ENCODE results near the gene KSR2.
"Not testable (repeated sequence)": the region's sequence is repeated elsewhere in the genome, so short reads cannot be mapped to it uniquely, and the experiment has no call there.

Gene KSR2

DNA sequence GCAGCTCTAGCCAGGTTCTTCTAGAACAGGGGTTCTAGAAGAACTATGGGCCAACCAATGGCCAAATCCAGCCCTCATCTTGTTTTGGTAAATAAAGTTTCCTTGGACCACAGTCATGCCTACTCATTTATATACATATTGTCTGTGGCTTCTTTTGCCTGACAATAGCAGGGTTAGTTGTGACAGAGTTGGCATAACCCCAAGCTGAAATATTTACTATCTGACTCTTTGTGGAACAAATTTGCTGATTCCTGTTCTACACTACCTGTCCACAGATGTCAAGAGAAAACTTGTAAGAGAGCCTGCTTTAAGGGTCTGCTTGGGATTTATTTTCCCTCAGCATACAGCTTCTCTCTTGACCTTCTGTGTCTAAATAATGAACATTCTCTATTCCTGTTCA lies 289.0 kb downstream of the KSR2 start:
- peak; percentile 56 for DNase-seq

DNA sequence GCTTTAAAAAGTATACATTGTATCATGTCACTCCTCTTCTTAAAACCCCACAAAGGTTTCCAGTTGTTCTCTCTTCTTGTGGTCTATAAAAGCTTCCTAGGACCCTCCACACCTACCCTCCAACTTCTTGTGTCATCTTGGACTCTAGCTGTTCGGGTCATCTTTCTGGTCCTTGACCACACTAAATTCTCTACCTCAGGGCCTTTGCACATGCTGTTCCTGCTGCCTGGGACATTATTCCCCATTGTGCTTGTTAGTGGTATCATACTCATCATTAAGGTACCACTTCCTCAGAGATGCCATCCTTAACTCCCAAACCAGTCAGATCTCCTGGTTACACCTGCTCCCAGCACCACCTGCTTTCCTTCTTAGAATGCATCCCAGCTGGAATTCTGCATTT lies 294.0 kb downstream of the KSR2 start:
- DNase-seq, result no peak

DNA sequence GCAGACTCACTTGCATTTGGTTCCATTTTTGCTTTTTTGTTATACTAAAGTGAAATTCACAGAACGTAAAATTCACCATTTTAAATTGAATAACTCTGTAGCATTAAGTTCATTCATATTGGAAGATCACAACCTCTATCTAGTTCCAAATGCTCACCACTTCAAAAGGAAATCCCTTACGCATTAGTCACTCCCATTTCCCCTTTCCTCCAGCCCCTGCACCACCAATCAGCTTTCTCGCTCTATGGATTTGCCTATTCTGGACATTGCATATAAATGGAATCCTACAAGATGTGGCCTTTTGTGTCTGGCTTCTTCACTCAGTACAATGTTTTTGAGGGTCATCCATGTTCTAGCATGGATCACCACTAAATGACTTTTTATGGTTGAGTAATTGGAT lies 294.5 kb downstream of the KSR2 start:
- DNase-seq, result peak; percentile 71

DNA sequence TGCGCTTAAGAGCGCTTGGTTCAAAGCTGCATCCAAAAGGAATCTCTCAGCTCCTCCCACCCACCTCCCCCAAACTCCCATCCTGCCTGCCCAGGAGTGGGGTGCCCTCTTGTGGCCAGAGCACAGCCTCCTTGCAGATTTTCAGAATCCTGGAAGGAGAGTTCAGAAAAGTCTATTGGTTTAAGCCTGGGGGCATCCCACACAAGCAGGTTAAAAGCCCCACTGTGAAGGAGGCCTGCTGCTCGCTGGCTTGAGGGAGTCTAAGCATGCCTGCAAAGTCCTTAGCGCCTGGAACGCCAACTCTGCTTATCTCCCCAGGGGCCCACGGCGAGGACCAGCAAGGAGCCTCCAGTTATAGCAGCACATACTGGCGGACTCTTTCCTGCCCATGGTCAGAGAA lies 297.1 kb downstream of the KSR2 start:
- peak; percentile 58 for DNase-seq

DNA sequence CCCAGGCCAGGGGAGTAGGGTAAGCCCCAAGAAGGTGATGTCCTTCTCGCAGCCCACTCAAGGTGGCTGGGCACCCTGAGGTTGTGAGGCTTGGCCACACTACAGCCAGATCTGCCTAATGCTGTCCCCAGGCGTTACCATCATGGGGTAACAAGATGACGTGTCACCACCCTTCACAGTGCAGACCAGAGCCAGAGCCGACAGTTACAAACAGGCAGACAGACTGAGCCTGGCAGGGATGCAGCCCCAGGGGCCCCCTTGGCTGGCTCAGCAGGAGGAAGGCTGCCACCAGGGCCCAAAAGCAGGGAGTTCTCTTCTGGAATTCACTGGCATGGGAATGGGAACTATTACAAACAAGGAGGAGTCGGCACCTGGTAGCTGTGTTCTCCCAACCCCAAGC lies 304.6 kb downstream of the KSR2 start:
- no peak for DNase-seq

DNA sequence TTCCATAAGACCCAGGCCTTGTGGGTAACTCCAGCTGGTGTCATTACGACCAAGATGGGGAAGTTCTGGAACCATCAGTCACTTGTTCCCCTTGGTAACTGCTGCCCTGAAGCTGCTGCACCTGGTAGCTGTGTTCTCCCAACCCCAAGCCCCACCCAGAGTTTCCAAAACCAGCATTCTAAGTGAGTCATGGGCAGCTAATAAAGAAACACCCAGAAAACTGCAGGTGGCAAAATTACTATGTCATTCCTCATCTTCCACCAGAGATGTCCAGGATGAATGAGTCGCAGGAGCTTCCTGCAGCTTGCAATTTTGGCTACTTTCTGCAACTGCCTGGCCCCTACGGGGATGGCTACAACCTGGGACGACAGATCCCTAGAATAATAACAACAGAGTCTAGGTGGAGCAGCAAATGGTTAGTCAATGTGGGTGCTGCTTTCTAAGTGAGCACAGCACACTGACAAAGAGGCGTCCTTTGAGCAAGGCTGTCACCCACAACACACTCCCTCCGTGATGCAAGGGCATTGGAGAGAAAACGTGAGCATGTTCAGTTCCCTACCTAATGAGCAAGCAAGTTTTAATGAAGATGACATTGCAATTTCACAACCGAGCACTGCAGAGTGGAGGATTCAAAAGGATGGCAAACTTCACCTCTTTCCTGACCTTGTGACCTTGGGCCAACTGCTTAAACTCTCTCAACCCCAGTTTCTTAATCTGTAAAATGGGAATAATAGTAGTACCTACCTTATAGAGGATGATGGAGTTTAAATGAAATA lies 306.0 kb downstream of the KSR2 start:
- peak; percentile 71 for DNase-seq

DNA sequence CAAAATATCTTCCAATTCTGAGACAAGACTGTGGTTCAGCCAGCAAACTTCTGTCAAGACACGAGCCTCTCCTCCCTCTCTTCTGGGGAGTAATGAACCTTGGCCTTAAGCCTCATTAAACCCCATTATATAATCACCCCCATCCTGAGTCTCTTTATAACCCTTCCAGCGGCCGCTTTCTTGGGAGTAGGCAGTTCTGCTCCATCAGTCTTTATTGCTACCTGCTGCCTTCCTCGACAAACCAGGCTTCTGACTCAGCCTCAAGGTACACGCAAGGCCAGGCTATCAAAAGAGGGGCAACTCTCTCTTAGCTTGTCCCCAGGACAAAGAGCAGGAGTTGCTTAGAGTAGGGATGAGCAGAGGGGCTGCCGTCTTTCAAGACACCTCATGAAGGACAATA lies 306.6 kb downstream of the KSR2 start:
- DNase-seq, result no peak

DNA sequence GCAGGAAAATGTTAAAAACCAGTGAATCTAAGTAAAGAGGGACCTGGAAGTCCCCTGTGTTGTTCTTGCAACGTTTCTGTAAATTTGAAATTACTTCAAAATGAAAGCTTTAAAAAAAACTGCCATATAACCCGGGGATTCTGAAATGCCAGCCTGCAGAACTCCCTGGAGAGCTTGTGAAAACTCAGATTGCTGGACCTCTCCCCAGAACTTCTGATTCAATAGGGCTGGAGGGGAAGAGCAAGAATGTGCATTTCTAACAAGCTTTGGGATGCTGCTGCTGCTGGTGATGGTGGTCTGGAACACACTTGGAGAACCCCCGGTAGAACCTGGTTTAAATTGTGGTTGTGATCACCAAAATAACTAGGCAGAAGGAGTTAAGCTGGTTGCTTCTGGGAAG lies 307.3 kb downstream of the KSR2 start:
- no peak for DNase-seq

DNA sequence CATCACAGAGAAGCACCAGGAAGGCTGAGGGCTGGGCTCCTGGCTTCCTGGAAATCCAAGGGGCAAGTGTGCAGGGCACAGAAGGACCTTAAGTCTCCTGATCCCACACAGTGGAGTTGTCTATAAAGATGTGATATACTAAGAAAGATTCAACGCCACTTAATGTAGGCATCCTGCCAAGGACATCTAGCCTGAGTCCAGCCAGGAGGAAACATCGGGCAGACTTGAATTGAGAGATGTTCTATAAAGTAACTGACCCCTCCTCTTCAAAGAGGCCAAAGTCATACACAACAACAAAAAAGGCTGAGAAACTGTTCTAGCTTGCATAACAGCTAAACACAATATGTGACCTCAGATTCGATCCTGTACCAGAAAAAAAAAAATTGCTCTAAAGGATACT lies 307.9 kb downstream of the KSR2 start:
- DNase-seq, result no peak

DNA sequence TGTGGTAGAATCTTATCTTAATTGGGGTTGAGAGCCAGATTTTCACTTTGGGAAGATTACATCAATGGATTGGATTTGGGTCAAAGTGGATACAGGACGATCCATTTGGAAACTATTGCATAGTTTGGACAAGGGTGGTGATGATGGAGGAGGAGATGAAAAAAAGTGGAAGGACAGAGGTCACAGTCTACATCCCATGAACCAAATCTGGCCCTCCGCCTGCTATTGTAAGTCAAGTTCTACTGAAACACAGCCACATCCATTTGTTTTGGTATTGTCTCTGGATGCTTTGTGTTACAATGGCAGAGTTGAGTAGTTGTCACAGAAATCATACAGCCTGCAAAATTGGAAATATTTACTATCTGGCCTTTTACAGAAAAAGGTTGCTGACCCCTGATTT lies 310.6 kb downstream of the KSR2 start:
- DNase-seq, result no peak

DNA sequence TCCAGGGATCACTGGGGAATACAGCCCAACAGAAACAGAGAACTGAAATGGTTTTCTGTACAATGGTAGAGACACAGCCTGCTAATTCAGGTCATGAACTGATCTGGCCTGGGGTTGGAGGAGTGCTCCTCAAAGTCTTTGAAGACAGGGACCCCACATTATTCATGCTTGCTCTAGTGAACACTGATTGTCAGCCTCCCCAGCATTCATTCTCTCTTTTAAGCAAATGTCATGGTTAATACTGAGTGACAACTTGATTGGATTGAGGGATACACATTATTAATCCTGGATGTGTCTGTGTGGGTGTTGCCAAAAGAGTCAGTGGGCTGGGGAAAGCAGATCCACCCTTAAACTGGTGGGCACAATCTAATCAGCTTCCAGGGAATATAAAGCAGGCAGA lies 319.0 kb downstream of the KSR2 start:
- no peak for DNase-seq

DNA sequence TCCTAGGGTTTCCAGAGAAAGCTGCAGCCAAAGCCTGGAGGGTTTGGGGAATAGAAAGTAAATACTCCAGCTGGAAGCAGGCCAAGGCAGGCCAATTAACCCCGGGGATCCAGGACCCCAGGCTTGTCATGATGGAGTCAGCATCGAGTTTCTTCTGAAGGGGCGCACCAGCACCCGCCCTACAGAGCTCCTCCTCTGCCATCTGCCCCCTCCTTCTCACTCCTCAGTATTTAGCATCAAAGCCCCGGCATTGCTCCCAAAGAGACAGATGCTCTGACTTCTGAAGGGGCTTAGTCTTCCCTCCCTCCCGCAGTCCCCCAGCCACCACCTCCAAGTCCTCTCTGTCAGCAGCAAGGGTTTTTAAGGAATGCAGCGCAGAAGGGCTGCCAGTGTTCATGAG lies 322.3 kb downstream of the KSR2 start:
- no peak for DNase-seq

DNA sequence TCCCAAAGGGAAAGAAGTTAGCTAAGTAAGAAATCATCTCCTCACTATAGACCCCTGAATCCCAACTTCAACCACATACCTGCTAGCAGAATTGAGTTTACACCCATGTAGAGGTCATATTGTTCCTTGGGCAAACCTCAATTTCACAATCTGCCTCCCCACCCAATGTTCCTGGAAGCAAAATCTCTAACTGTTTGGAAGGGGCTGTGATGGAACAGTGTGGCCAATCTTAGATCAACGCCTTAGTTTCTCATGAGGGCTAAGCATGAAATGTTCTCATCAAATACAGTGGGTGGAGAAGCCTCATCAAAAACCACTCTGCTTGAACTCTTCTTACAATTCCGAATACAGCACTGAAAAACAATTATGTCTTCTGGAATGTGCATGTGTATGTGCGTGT lies 323.3 kb downstream of the KSR2 start:
- no peak for DNase-seq

DNA sequence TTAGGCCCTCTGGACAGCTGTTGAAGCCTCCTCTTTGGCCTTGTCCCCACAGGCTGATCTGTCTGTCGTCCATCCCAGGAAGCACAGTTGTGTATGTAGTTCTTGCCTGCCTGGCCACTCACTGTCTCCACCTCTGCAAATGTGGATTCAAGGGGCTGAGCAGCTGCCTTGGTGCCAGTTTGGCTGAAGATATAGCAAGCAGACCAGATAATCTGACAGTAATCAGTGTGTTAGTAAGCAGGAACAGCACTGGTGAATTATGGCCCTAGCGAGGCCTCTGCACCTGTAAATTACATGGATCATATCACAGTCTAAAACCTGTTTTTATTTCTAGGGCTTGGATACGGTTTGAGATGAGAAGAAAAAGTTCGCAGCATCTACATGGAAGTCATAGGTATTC lies 324.8 kb downstream of the KSR2 start:
- no peak for DNase-seq

DNA sequence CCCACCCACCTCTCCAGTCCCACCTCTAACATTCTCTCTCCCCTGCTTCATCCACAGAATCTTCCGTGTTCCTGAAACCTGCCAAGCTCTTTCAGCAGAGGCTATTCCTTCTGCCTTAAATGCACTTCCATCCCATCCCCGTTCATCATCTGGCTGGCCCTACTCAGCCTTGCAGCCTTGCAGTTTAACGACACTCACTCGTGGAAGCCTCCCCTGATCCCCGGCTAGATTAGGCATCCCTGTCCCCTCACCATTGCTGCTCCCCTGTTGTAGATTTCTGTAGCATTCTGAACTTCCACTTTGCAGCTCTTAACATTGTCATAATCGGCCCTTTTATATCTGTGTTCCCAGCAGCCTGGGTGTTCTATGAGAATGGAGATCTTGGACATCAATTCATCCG lies 326.9 kb downstream of the KSR2 start:
- DNase-seq, result no peak

DNA sequence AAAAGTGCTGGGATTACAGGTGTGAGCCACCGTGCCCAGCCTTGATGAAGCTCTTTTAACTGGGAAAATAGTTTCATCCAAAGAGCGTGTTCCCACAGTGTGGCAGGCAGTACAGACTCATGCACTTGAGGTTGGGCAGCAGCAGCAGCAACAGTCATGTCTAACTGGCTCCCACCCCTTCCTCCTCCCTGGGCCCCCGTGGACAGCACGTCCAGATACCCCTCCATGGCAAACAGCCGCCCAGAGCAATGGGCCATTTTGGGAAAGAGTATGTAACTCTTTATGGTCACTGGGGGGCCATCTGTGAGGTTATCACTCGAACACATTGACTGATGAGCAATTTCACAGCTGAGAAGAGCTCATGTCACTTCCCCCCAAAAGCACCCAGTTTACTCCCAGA lies 328.3 kb downstream of the KSR2 start:
- DNase-seq, result no peak

DNA sequence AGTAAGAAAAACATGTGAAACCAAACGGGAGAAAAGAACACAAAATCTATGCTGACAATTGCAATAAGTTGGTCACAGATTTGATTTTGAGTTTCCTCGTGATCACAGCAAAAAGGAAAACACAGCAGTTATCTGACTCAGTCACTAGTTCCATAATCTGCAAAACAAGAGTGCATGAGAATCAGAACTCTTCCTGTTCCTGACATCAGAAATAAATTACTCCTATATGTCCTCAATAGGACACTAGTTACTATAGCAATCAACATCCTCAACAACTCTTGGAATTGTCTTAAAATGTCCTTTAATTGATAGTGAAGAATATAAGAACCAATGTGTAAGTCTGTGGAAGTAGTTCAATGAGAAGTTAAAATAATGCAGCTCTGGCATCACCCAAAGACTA lies 339.3 kb downstream of the KSR2 start:
- DNase-seq, result no peak

DNA sequence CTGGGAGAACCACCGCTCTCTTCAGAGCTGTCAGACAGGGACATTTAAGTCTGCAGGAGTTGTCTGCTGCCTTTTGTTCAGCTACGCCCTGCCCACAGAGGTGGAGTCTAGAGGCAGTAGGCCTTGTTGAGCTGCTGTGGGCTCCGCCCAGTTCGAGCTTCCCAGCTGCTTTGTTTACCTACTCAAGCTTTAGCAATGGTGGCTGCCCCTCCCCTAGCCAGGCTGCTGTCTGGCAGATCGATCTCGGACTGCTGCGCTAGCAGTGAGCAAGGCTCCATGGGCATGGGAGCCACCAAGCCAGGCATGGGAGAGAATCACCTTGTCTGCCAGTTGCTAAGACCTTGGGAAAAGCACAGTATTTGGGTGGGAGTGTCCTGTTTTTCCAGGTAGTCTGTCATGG lies 340.1 kb downstream of the KSR2 start:
- not testable (repeated sequence) for DNase-seq

DNA sequence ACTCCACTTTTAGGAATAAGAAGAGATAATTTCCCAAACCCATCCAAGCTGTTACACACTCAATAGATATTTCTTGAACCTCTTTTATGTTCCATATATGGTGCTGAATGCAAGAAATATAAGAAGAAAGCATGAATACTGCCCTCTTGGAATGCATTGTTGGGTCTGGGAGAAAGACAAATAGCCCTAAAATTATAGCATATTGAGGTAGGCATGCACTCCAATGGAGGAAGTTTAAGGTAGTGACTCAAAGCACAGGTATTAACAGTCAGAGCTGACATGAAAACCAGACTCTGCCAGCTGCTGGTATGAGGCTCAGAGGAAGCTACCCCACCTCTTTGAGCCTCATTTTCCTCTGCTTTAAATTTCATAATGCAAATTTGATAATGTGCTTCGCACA lies 346.0 kb downstream of the KSR2 start:
- DNase-seq, result peak; percentile 92

DNA sequence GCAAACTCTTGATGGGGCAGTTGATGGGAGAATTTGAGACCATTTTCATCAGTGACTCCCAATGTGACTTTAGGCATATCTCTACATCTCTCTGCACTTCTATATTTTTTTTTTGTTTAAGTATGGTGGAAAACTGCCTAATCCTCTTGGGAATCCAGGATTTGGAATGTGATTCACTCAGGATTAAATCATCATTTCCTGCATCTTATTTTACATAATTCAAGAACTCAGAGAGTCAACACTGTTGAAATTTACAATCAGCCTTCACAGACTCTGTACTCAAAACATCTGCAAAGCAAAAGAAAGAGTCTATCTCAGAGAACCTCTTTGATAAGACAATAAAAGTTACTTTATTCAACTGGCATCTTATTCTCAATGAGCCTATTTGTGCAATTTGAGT lies 346.7 kb downstream of the KSR2 start:
- DNase-seq, result peak; percentile 84

DNA sequence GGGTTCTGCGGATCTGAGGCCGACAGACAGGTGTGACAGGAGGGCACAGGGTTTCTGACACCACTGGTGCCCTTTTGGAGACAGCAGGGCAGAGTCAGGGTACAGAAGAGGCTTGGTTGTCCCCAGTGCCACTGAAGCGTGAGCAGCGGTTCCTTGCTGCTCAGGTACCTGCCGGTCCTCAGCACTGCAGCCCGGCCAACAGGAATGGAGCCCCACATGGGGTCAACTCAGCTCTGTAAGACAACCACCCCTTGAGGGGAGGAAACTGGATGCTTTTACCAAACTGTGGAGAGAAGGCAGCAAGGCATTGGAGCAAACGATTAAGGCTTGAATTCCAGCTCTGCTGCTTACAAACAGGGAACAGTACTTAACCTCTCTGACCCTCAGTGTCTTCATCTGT lies 361.0 kb downstream of the KSR2 start:
- DNase-seq, result no peak

DNA sequence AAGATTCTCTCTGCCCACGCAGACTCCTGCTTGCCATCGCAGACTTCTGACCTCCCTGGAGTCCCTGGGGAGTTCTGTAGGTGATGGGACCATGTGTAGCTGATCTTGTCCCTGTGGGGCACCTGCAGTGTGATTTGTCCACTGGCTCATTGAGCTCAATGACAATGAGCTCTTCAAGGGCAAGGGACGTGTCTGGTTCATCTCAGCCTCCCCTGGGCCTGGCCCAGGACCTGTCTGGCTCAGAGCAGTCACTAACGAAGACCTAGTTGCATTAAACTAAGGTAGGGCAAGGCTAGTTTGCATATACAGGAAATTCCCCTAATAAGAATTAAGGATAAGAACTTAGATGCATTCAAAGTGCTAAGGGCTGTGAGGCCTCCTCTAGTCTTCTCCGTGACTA lies 361.8 kb downstream of the KSR2 start:
- no peak for DNase-seq

DNA sequence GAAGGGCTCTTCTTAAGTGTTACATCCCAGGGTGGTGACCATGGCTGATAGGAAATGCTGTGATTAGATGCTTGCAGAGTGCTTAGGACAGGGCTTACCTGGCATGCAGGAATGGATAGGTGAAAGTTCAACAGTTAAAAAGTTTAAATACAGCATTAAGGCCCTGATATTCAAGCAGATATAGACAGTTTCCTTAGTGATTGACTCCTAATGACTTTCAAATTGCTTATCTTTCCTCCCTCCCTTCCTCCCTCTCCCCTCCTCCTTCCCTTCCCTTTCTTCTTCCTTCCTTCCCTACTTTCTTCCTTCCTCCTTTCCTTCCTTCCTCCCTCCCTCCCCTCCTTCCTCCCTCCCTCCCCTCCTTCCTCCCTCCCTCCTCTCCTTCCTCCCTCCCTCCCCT lies 362.8 kb downstream of the KSR2 start:
- DNase-seq, result no peak

DNA sequence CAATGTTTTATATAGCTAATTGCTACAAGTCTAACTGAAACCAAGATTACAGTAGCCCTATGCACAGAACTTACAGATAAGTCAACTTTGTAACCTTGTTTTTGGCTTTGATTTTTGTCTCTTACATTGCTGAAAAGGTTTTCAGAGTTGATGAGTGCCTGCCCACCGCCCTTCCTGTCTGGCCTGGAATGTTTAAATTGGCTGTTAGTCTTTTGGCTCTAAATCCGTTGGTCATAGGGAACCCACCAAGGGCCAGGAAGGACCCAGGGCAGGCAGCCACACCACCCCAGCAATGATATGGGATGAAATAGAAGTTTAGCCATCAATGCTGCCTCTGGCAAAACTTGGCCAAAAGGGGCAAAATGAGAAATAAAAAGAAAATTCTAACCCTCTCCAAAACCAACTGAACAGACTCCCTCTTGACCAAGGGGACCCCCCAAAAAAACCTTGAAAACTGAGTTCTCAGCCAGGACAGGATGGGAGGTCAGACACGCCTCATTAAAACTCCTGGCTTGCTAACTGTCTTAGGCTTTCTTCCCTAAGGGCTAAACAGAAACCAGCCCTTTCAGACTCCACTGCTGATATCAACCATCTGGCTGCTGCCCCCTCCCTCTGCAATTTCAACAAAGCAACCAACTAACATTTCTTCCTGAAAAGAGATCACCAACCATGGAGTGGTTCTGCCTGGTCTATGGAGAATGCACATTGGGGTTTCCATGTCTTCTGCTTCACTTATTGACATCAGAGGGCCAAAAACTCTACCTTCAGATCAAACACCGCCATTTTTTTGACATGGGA lies 365.3 kb downstream of the KSR2 start:
- no peak for DNase-seq

DNA sequence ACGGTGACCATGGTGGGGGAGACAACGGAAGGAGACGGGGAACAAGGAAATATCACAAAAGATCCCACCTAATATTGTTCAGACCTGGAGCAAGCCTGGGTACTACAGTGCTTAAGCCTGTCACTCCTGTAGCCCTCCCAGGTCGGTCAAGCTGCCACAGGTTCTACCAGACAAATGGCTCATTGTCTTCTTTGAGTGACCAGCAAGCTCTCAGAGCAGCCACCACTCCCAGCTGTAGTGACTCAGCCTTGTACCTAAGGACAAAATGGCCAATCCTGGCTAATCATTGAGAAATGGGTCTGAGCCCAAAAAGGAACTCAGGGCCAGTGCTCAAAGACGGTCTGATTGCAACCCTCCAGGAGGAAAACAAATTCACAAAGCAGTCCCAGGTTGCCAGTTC lies 368.9 kb downstream of the KSR2 start:
- DNase-seq, result no peak

Measured in fibroblast of upper back skin (primary cell).